ENCODE measurements around the gene HSD17B8.

The HSD17B8 gene

DNA sequence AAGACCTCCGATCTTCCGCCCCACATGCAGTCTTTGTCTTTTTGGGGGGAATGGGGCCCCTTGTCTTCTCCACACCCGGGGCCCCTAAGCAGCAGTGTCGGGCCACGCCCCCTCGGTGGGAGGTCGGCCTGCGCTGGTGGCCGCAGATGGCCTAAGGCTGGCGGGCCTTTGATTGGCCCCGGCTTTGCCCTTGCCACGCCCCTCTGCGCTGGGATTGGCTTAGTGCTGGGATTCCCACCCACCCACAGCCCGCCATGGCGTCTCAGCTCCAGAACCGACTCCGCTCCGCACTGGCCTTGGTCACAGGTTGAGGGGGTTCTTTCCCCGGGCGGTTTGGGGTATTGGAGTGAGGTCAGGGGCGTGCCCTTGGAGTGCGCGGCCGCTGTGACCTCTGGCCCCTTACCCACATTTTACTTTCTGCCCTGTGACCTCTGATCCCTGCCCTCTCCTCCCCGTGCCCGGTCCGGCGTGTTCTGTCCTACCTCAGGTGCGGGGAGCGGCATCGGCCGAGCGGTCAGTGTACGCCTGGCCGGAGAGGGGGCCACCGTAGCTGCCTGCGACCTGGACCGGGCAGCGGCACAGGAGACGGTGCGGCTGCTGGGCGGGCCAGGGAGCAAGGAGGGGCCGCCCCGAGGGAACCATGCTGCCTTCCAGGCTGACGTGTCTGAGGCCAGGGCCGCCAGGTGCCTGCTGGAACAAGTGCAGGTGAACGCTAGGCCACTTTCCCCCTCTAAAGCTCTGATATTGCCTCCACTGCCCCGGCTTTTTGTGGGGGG lies at the start of gene HSD17B8:
Gene HSD17B8 (plus strand): TSS at position 241 of the 776 bp plus-strand sequence. CDS start 14 bp downstream, at position 255.
- peak; percentile 93 for DNase-seq

DNA sequence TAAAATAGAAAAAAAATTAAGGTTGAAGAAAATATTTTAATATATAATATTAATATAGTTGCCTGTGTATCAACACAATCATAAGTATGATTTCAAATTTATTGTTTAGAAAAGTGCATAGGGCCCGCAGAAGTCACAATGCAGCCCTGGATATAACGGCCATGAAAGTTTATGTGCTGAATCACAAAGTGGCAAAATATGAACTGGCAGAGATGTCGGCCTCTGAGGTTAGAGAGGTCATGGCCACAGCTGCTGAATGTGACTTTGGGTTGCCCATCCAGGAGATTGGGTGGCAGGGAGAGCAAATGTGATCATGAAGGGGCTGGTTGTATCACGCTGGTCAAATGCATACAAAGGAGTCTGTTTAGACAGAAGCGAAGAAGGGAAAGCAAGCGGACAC lies 47.9 kb upstream of the HSD17B8 start:
- no peak for DNase-seq

DNA sequence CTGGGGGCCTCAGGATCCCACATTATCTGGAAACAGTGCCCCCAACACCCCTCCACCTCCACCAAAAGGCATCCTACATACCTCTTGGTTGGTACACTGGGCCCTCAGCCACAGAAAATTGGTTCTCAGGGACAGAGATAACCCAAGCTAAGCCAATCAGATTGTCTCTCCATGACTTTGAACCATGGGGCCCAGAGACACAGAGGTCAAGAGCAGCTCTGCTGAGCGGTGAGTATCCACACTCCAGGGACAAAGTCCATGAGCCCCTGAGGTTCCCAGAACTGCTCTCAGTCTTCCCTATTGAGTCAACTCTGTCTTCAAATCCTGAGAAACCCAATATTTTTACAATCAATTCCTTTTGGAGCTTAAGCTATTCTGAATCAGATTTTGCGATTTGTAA lies 47.5 kb upstream of the HSD17B8 start:
- no peak for DNase-seq

DNA sequence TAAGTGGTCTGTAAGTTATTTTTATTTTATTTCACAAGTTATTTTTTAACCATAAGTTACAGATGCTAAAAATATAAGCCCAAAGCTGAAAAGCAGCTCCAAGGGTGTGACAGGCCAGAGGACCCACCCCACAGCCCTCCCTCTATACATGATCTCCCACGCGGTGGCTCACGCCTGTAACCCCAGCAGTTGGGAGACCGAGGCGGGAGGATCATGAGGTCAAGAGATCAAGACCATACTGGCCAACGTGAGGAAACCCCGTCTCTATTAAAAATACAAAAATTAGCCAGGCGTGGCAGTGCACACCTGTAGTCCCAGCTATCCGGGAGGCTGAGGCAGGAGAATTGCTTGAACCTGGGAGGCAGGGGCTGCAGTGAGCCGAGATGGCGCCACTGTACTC lies 44.4 kb upstream of the HSD17B8 start:
- DNase-seq = no peak

DNA sequence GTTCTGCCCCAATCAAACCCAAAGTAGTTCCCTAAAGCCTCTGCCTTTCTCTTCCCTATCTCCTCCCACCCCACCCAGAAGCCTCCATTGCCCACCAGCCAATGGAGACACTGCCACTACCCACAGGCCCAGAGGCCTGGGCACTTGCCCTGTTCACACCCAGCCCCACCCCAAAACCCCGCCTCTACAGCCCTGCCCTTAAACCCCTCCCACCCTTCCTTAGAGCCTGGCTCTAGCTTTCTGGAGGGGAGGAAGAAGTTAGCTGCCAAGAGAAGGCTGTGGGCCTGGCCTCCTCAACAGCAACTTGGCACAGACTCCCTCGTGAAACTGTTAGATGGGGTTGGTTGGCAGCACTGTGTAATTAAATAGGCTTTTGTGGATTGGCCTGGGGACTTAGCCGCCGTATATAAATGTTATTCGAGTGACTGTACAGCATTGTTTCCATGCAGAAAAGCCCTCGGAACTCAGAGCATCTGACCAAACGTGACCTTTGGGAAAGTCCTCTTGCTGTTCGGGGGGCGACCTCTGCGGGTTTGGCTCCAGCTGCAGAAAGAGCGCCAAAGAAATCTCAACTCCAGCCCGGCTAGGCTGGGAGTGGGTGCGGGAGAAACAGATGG lies 43.6 kb upstream of the HSD17B8 start:
- no peak for DNase-seq

DNA sequence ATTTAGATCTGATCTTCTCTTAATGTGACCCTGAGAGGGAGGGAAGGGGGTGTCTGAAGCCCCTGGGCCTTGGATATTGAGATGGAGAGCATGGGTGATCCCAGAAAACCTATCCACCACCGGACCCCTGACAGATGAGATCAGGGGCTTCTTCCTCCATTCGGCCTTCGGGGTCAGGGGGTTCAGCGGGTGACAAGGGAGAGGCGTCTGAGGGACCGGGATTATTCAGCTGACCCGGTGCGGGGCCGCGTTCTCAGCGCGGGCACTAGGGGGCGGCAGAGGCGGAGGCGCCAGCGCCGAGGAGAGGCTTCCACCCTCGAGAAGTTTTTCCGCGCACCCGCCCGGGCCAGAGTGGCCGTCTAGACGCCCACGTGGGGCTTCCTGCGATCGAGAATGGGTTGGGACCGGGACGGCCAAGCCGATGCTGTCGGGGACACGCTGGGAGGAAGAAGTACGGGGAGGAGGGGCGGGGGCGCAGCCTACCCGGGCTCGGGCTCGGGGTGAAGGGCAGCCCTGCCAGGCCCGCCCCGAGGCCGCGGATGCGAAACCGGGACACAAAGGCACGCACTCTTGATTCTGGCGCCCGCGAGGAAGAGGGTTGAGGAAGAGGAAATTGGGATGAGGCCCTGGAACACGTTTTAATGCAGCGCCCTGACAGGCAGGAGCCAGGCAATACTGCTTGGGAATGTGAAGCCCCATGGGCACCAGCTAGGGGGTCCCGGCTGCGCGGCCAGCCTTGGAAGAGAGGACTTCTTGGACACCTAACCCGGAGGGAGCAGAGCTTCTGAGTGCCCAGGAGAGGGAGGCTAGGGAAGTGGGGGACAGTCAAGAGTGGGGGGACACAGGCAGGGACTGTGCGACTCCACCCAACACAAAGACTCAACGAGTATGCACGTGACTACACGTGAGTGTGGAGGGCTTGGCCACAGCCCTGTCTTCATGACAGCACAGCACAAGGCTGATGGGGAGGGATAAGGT lies 42.8 kb upstream of the HSD17B8 start:
- peak; percentile 81 for DNase-seq

DNA sequence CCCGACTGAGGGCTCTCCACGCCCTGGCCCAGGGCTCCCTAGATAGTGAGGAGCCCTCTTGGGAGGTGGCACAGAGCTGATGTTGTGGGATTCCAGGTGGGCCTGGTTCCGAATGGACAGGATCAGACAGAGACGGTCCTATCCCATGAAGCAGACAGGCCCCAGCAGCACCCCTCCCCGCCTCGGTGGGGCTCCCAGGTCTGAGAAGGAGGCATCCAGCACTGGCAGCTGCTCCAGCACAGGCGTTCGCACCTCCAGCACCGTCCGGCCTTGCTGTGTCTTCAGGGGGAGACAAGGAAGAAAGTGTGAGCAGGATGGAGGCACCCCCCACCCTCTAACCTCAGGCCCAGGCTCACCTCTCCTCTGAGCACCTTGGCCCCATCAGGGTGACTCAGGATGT lies 40.9 kb upstream of the HSD17B8 start:
- no peak for DNase-seq

DNA sequence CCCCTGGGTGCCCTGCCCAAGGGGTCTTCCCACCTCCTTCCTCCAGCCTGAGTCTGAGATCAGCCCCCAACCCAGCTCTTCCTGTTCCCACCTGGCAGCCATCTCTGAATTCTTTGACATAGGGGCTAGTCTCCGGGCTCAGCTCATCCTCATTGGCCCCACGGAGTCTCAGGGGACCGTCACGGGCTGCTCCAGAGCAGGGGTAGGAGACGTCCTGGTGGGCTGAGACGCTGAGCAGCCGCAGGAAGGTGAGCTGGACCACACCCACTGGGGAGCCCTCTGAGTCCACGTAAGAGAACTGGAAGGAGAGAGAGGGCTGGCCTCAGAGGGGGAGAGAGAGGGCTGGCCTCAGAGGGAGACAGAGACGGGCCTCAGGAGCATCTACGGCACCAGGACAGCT lies 40.3 kb upstream of the HSD17B8 start:
- DNase-seq = no peak

DNA sequence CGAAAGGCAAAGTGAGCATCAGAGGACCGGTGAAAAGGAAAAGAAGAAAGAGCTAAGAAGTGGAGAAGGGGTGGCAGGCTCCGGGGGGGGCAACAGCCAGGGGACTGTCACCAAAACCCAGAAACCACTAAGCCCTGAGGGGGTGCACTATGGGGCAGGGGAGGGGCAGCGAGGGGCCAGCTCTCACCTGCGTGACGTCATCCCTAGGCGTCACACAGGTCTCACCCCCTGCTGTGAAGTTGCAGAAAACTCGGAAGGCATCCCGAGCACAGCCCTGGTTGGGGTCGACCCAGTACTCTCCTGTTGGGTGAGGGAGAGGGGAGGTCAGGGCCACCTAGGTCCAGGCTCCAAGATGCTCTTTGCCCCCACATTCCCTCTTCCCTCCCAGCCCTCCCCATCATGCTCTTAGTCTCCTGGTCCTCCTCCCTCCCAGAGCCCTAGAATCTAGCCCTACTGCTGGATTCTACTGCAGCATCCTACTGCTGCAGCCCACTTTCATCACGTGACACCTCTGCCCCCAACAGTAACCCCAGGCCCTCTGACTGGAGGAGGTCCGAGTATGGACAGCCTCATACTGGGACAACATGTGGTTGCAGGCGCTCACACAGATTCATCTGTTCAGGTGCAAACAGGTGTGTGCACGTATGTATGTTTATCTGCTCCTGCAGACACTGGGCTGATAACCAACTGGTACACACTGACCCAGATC lies 39.6 kb upstream of the HSD17B8 start:
- no peak for DNase-seq

DNA sequence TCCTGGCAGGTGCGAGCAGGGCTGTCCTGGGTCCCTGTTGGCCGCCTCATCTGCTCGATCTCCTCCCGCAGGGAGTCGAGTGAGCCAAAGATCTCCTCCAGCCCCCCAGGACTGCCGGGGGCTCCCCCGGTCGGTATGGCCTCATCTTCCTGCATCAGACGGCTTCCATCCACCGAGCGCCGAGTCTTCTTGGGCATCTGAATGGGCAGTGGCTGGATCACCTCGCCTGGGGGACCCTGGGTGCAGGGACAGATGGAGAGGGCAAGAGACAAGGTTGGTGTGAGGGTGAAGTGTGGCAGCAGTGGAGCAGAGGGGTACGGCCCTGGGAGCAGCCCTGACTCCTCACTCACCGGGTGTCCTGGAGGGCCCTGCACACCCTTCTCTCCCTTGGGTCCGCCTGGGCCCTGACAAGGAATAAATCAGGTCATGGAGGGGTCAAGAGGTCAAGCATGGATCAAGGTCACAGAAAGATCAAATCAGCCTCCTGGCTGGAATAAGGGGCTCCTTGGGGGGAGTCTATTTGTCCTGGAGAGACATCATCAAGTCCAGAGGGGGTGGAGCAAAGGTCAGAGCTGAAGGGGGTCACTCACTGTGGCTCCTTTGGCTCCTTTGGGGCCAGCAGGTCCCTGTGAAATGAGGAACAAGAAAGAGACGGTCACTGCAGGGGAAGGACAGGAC lies 38.7 kb upstream of the HSD17B8 start:
- no peak for DNase-seq

DNA sequence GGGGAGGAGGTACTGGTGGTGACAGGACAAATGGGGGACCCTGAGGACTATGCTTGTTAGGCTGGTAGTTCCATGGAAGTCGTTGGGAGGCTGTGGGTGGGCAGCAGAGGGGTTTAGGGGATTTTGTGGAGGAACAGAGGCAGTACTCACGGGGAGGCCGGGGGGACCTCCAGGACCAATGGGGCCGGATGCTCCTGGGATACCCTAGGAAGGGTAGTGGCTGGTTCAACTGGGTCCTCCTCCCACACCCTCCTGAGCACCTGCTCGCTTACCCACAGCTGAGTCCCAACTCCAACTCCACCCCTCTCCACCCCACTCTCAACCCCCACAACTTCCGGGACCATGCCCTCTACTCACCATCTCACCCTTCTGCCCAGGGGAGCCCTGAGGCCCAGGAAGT lies 38.1 kb upstream of the HSD17B8 start:
- DNase-seq = no peak

DNA sequence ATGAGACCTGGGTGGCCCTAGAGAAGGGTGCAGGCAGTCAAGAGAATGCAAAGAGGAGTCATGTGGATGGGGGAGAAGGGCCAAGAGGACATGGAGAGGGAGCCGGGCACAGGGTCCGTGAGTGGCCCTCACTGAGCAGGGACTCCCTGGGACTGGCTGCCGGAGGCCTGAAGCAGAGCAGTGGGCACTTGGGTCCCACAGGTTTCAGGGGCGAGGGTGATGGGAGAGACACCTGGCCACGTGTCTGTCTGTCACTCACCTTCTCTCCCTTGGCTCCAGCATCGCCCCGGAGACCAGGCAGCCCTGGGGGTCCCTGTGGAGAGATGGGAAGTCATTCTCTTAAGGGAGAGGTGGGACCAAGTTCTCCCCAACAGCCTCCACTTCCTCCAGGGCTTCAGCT lies 37.6 kb upstream of the HSD17B8 start:
- no peak for DNase-seq

DNA sequence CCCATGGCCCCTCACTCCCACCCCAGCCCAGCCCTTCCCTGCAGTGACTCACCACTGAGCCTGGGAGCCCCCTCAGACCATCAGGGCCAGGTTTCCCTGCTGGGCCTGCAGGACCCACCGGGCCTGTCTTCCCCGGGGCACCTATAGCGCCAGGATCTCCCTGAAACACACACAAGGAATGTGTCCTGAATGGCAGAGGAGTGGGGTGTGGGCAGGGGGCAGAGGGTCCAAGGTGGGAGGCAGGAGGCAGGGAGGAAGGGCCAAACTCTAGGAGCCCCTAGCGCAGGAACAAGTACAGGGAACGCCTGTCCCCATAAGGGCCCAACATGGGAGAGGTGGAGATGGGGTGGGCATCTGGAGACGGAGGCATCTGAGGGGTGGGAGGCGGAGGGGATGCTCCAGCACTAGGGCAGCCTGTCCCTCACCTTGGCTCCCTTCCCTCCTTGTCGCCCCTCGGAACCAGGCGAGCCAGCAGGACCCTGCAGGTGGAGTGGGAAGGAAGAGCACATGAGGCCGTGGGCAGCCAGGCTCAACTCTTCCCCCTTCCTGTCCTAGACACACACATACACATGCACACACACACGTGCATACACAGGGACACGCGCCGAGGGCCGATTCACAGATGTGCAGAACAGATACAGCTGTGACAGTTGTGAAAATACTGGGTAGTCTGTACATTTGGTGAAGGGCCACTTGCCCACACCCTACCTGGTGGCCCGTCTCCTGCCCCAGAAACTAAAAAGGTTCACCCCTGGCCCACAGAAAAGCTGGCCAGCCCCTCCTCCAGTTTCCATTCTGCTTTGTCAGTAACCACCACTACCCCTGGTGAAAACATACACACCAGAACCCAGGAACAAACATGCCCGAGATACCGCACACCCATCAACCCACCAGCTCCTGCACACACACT lies 36.8 kb upstream of the HSD17B8 start:
- DNase-seq = no peak

DNA sequence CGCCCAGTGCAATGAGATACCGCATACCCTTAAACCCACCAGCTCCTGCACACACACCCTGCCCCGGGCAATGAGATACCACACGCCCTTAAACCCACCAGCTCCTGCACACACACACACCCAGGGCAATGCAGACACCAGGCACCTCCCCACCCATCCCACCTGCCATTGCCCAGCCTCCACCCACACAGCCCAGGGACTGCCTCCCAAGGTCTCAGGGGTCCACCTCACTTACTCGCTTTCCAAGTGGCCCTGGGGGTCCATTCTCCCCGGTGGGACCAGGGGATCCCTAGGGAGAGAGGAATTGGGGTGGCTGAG lies 36.2 kb upstream of the HSD17B8 start:
- no peak for DNase-seq

DNA sequence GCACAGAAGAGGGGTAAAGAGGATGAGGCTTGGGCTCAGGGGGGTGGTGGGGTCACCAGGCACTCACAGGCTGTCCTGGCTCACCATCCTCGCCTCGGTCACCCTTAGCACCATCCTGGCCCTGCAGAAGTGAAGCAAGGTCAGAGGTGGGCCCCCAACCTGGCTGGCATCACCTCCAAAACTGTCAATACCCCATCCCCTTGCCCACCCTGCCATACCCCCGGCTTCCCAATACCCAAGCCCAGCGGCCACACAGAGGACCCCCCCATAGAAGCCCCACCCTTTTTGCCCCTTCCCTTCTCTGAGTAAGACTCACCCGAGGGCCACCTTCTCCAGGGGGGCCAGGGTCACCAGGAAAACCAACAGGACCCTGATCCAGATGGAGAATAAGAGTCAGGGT lies 35.8 kb upstream of the HSD17B8 start:
- DNase-seq = no peak

DNA sequence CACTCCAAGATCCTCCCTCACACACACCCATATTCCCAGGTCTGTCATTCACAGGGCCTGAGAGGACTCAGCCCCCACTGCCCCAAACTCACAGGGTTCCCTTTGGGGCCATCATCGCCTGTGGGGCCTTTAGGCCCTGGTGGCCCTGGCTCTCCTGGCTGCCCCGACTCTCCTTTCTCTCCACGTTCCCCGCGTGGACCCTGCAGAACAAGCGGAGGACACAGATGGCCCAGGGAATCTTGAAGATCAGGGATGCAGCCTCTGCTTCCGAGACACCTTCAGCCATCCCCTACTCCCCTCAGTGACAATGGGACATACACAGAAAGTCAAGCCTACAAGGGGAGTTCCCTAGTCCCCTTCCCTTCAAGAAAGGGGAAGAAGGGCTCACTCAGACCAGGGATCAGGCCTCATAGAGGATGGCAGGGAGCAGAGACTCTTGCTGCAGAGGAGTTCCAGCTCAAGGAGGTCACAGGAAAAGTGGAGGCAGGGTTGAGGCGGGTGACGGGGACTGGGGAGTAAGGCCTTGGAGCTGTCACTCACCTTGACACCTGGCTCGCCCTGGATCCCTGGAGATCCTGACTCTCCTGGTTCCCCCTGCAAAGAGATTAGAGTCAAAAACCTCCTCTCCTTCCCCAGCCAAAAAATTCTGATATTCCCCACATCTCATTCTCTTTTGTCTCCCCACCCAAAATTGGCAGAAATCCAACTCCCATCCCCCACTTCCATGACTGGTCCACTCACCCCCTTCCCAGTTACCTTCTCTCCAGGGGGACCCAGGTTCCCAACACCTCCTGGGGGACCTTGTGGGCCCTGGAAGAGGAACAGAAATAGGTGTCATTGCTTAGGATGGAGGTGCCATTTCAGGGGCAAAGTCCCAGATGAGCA lies 34.9 kb upstream of the HSD17B8 start:
- DNase-seq = no peak

DNA sequence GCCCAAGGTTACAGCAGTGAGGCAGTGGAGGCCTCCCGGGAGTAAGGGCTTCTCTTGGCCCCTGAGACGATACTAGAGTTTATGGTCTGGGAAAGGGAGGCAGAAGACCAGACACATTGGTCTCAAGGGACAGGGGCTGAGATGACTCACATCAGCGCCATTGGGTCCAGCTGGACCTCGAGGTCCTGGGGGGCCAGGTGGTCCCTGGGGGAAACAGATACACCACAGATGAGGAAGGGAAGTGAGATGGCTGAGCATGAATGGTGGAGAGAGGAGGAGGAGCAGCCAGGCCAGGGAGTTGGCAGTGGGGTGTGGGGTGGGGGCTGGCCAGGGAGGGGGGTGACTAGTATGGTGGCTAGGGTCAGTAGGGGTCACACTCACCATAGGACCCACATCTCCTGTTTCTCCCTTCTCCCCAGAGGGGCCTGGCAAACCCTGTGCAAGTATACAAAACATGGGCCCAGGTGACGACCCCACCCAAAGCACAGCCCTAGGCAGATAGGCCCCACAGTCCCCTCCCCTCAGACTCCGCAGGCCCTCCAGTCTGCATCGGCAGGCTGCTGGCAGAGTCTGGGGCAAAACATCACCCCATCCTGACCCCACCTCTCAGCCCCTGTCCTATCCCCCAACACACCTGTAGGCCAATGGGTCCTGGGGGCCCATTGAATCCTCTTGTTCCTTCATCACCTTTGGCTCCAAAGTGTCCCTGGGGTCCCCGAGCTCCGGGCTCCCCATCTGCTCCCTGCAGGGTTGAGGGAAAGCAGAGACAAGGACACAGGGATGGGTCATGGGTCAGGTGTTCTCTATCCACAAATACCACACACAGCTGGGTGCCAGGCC lies 34.1 kb upstream of the HSD17B8 start:
- DNase-seq = no peak

DNA sequence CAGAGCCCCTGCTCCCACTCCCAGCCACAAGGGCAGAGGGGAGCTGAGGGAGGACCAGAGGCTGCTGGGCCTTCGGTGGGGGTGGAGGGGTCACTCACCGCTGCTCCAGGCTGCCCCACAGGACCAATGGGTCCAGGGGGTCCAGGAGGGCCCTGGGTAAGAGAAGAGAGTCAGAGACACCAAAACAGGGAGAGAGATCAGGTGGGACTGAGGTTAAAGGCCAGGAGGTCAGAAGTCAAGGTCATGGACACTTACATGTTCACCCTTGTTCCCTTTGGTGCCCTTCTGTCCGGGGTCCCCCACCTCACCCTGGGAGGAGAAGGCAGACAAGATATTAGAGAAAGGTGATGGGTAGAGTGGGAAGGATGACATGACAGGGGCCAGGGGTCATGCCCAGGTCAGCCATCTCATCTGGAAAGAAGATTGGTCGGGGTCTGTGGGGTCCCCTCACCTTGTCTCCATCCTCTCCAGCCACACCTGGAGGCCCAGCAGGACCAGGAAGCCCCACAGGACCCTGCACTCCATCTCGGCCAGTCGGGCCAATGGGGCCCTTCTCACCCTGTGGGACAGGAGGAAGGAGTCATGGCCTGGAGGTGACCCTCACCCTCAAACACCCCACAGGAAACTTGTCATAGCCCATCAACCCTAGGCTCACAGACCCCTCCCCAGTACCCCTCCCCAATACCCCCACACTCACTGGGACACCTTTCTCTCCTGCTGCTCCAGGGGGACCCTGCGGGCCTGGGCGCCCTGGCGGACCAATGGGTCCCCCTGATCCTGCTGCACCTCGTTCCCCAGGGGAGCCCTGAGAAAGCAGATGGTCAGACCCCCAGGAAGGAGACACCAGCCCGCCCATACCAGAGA lies 33.2 kb upstream of the HSD17B8 start:
- no peak for DNase-seq
